Gastroesophageal sphincter (tissue), 4 donors: ENCODE data around the gene GRIK2. TPM values are rescaled to one million over a fixed set of nuclear protein-coding genes. Genes with fewer than 3 reads are reported as not detected.

Experiments
- ATAC-seq: fragments of 150-250 bp; one replicate; pipeline ENCODE4 v1.9.1; 2016; ENCODE audit warnings: mild to moderate bottlenecking, moderate library complexity
- H3K27ac ChIP-seq, 4 donors: fragments of 200-600 bp; sonication (generic) in 3 of 4; 1 replicate in 3 of 4; 2 replicates in 1 of 4; pipeline ENCODE4 v1.5.1; 2016 to 2019
- H3K27me3 ChIP-seq: fragments of 200-600 bp; sonication (generic); one replicate; pipeline ENCODE4 v1.5.1; 2019
- H3K36me3 ChIP-seq, 2 donors: fragments of 200-600 bp; sonication (generic); one replicate each; pipeline ENCODE4 v1.5.1; 2019; ENCODE audit warnings: control low read depth in 1 of 2
- H3K4me1 ChIP-seq, 3 donors: fragments of 200-600 bp; sonication (generic); 1 replicate in 2 of 3; 2 replicates in 1 of 3; pipeline ENCODE4 v1.5.1; 2016 to 2019; ENCODE audit warnings: control low read depth in 2 of 3
- H3K4me3 ChIP-seq, 2 donors: fragments of 200-600 bp; sonication (generic); one replicate each; pipeline ENCODE4 v1.5.1; 2019; ENCODE audit warnings: mild to moderate bottlenecking in 1 of 2, moderate library complexity in 1 of 2
- H3K9me3 ChIP-seq, 3 donors: fragments of 200-600 bp; sonication (generic); one replicate each; pipeline ENCODE4 v1.5.1; 2017 to 2019; ENCODE audit warnings: control low read depth in 2 of 3
- EP300 ChIP-seq: sonication (generic); formaldehyde crosslinking; IDR thresholded peaks from one replicate; pipeline ENCODE4 v1.6.1; 2017; ENCODE audit warnings: antibody characterized with exemption, mild to moderate bottlenecking
- POLR2A ChIP-seq, 2 donors: fragments of 450-650 bp; IDR thresholded peaks; one replicate each; pipeline ENCODE4 v1.6.1; 2017; ENCODE audit warnings: antibody characterized with exemption in 2 of 2, mild to moderate bottlenecking in 2 of 2, moderate library complexity in 1 of 2
- POLR2AphosphoS5 ChIP-seq: sonication (generic); formaldehyde crosslinking; IDR thresholded peaks from one replicate; pipeline ENCODE4 v1.6.1; 2017; ENCODE audit warnings: antibody characterized with exemption
- WGBS, 2 donors: methylation state at CpG; one replicate each; pipeline ENCODE4 v1.1.5; 2018; ENCODE audit warnings: low coverage in 1 of 2; 5-methylcytosine and 5-hydroxymethylcytosine counted together
- total RNA-seq, 4 donors: library from RNA; depleted of rRNA; stranded (reverse); fragments of >200 nt; gene quantifications; one replicate each; pipeline ENCODE4 v1.1.0, GENCODE V29; 2016
- TF ChIP-seq, protein P1 (sequence below), 4 experiments: fragments of 200-600 bp in 2 of 4; fragments of 450-650 bp in 2 of 4; sonication (generic) in 1 of 4; IDR thresholded peaks; one replicate each; pipeline ENCODE4 v1.5.1; 2017 to 2019; ENCODE audit warnings: antibody characterized with exemption in 4 of 4, mild to moderate bottlenecking in 2 of 4, moderate library complexity in 2 of 4

The GRIK2 gene
- total RNA-seq, 4 donors from 2014 or later = 0.82 to 2.2 (median 1.0) TPM

DNA sequence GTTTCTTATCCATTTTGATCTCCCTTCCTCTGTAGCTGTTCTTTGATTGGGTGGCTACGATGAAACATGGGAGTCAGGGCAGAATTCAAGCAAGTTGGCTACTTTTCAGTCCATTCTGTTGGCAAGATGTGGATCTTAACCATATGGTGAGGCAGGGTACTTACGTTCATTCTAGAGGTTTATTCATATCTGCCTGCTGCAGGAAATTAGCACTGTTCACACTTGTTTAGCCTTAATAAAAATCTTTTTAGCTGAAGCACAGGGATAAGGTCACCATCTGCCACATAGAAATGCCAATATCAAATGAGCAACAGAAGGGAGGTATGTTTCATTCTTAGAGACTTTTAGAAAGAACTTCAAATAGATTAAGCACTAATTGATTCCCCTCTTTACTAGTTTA lies 83.9 kb downstream of the GRIK2 start:
- TF ChIP-seq POLR2AphosphoS5 (no peak), POLR2A (IDR thresholded peaks at IDR 0.05) (no peak), EP300 (no peak)
- TF ChIP-seq, protein P1, sequence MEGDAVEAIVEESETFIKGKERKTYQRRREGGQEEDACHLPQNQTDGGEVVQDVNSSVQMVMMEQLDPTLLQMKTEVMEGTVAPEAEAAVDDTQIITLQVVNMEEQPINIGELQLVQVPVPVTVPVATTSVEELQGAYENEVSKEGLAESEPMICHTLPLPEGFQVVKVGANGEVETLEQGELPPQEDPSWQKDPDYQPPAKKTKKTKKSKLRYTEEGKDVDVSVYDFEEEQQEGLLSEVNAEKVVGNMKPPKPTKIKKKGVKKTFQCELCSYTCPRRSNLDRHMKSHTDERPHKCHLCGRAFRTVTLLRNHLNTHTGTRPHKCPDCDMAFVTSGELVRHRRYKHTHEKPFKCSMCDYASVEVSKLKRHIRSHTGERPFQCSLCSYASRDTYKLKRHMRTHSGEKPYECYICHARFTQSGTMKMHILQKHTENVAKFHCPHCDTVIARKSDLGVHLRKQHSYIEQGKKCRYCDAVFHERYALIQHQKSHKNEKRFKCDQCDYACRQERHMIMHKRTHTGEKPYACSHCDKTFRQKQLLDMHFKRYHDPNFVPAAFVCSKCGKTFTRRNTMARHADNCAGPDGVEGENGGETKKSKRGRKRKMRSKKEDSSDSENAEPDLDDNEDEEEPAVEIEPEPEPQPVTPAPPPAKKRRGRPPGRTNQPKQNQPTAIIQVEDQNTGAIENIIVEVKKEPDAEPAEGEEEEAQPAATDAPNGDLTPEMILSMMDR (IDR thresholded peaks at IDR 0.05) = no peak
- no peaks in the 10 kb centered on the region for H3K9me3 ChIP-seq
- no peaks in the 10 kb centered on the region for H3K4me1 ChIP-seq
- no peak for ATAC-seq
- 50 to 76% methylated on average over 1 to 2 of the region's 2 CpGs for WGBS, 2 donors
- H3K4me3 ChIP-seq = no peak overlapping the region
- no peaks in the 10 kb centered on the region for H3K27me3 ChIP-seq
- H3K27ac ChIP-seq = no peak overlapping the region
- no peaks in the 10 kb centered on the region for H3K36me3 ChIP-seq

DNA sequence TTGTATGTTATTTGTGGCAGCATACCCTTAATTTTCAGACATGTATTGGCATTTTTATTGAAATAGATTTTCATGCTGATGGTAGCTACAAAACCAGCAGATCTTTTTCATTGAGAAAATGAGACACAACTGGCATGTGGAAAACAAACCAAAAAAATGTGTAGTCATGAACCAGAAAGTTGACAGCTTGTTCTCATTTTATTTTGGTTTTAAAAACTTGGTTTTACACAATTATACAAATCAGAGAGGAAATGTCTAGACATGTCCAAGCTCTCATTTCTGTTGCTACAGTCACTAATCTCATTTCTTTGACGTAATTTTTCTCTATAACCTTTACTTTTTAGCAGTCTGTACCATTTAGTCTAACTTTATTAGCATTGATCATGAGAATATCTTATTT lies 85.4 kb downstream of the GRIK2 start:
- H3K9me3 ChIP-seq = no peaks in the 10 kb centered on the region
- no peak for ATAC-seq
- WGBS, 2 donors = 68 to 100% methylated on average over 1 of the region's 1 CpG
- H3K36me3 ChIP-seq = no peaks in the 10 kb centered on the region
- H3K4me3 ChIP-seq = no peak overlapping the region
- no peaks in the 10 kb centered on the region for H3K27me3 ChIP-seq
- H3K4me1 ChIP-seq = no peaks in the 10 kb centered on the region
- H3K27ac ChIP-seq = no peak overlapping the region
- TF ChIP-seq POLR2A (IDR thresholded peaks at IDR 0.05) = no peak
- TF ChIP-seq, protein P1 (IDR thresholded peaks at IDR 0.05) = no peak
- no peak for TF ChIP-seq EP300
- no peak for TF ChIP-seq POLR2AphosphoS5

DNA sequence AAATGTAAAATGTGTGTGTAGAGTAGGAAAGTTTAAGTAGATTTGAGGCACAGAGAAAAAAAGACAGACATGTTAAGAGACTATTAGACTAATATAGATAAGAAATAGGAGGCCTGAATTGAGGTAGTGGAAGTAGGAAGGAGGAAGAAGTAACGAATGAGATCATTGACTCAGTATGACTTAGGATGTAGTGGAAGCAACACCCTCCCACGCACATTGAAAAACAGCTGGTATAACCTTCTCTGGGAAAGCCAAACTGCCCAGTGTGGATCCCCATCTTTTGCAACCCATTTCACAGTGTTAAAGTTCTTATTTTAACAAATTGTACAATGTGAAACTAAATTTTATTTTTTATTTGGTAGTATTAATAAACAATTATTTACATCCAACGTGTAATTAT lies 89.1 kb downstream of the GRIK2 start:
- 84 to 93% methylated on average over 3 of the region's 3 CpGs for WGBS, 2 donors
- Histone ChIP-seq H3K27ac (no peak overlapping the region), H3K36me3 (no peaks in the 10 kb centered on the region), H3K4me3 (no peak overlapping the region), H3K27me3 (no peaks in the 10 kb centered on the region), H3K4me1 (no peaks in the 10 kb centered on the region), H3K9me3 (no peaks in the 10 kb centered on the region)
- ATAC-seq = no peak
- TF ChIP-seq, protein P1 (IDR thresholded peaks at IDR 0.05) = no peak
- TF ChIP-seq POLR2AphosphoS5 (no peak), EP300 (no peak), POLR2A (IDR thresholded peaks at IDR 0.05) (no peak)

- 77 to 84% methylated on average over 3 of the region's 3 CpGs for WGBS, 2 donors
- H3K27ac ChIP-seq = no peak overlapping the region
- ATAC-seq = no peak
- H3K4me1 ChIP-seq = no peaks in the 10 kb centered on the region
- no peaks in the 10 kb centered on the region for H3K9me3 ChIP-seq
- TF ChIP-seq, protein P1 (IDR thresholded peaks at IDR 0.05) = no peak
- TF ChIP-seq EP300 (no peak), POLR2A (IDR thresholded peaks at IDR 0.05) (no peak)
- no peak overlapping the region for H3K4me3 ChIP-seq
- no peaks in the 10 kb centered on the region for H3K36me3 ChIP-seq
- no peaks in the 10 kb centered on the region for H3K27me3 ChIP-seq
These were observed 91.3 kb downstream of the GRIK2 start for GRCh38 chr6:101484781-101485180.

DNA sequence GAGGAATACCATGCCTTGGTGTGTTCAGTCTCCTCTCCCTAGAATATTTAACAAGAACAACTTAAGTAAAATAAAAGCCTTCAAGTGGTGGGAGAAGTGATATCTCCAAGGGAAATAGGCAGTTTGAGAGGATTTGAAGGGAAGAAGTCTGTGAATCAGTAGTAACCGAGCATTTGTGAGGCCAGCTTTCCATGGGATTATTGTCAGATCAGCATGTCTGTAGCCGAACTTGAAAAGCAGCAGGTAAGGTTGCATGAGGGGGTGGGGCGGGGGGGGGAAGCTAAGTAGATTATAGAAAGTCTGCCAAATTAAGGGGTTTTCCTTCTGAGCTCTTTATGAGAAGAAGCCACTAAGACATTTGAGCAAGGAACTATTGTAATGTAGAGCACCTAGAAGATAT lies 92.6 kb downstream of the GRIK2 start:
- 25 to 67% methylated on average over 1 to 3 of the region's 3 CpGs for WGBS, 2 donors
- no peak for TF ChIP-seq POLR2AphosphoS5

DNA sequence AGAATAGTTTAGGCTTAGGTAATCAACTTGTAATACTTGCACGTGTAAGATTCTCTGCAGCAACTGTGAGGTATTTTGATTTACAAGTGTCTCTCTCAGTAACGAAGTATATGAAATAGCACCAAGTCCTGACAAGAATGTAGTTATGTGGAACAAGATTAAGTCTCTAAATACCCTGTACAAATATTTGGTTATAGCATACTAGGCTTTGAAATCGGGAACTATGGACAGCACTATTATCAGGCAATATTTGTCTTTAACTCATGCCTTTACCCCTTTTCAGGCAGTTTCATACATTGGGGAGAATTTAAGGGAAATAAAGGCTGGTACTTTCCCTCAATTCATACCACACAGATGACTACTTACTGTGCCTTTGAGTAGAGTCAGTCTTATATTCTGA lies 93.2 kb downstream of the GRIK2 start:
- no peaks in the 10 kb centered on the region for H3K27me3 ChIP-seq
- H3K4me1 ChIP-seq = no peaks in the 10 kb centered on the region
- H3K27ac ChIP-seq = no peak overlapping the region
- H3K9me3 ChIP-seq = no peaks in the 10 kb centered on the region
- ATAC-seq = no peak
- 57 to 86% methylated on average over 3 of the region's 3 CpGs for WGBS, 2 donors
- no peak overlapping the region for H3K4me3 ChIP-seq
- no peaks in the 10 kb centered on the region for H3K36me3 ChIP-seq
- no peak for TF ChIP-seq POLR2AphosphoS5
- TF ChIP-seq POLR2A (IDR thresholded peaks at IDR 0.05) = no peak
- TF ChIP-seq, protein P1 (IDR thresholded peaks at IDR 0.05) = no peak
- no peak for TF ChIP-seq EP300

More for the DNA sequence above, 92.6 kb downstream of the GRIK2 start:
- Histone ChIP-seq H3K4me3 (no peak overlapping the region), H3K9me3 (no peaks in the 10 kb centered on the region), H3K27me3 (no peaks in the 10 kb centered on the region), H3K27ac (no peak overlapping the region), H3K36me3 (no peaks in the 10 kb centered on the region), H3K4me1 (no peaks in the 10 kb centered on the region)
- no peak for ATAC-seq
